H1 (cell line): Measurements from ENCODE around the gene INO80C. TPM values are rescaled to one million over a fixed set of nuclear protein-coding genes. Genes with fewer than 3 reads are reported as not detected.

Source experiments
- CTCF ChIA-PET: fragments of 300-600 bp; sonication (Branson Sonifier 250); formaldehyde crosslinking; loops from one replicate; lab custom pipeline; 2021; ENCODE audit not compliant: partially characterized antibody; lab: Charles Lee
- POLR2A ChIA-PET: fragments of 300-600 bp; sonication (Branson Sonifier 250); formaldehyde crosslinking; loops from one replicate; lab custom pipeline; 2021; ENCODE audit warnings: inconsistent platforms; ENCODE audit not compliant: partially characterized antibody; lab: Charles Lee
- DNase-seq, 2 experiments: peaks; one replicate each; pipeline versions ENCODE4 v3.0.0 to v3.0.0-alpha.2; 2010 to 2022; ENCODE audit warnings: low spot score in 2 of 2, low read depth in 1 of 2, mixed read lengths in 1 of 2
- FAIRE-seq: peaks from 2 replicates; lab custom pipeline; 2011; peaks lifted over from hg19 to GRCh38; lab: Jason Lieb, UNC
- H2AFZ ChIP-seq: 2 replicates; pipeline ENCODE4 v1.8.1; 2012; ENCODE audit warnings: low read length, inconsistent platforms
- H2AK5ac ChIP-seq: 2 replicates; pipeline ENCODE4 v1.6.1; 2013; ENCODE audit warnings: low read depth, low read length
- H2BK120ac ChIP-seq: replicated peaks from 2 replicates; pipeline ENCODE3; 2013; ENCODE audit warnings: low read depth, low read length, inconsistent platforms
- H2BK12ac ChIP-seq: 2 replicates; pipeline ENCODE4 v1.6.1; 2013; ENCODE audit warnings: low read depth, low read length
- H2BK15ac ChIP-seq: 2 replicates; pipeline ENCODE4 v1.6.1; 2013; ENCODE audit warnings: low read length
- H2BK20ac ChIP-seq: 2 replicates; pipeline ENCODE4 v1.6.1; 2013; ENCODE audit warnings: low read length
- H2BK5ac ChIP-seq: 2 replicates; pipeline ENCODE4 v1.6.1; 2013; ENCODE audit warnings: low read depth, low read length
- H3K14ac ChIP-seq: 2 replicates; pipeline ENCODE4 v1.6.1; 2013; ENCODE audit warnings: inconsistent platforms; ENCODE audit not compliant: insufficient read length
- H3K18ac ChIP-seq: 2 replicates; pipeline ENCODE4 v1.6.1; 2013; ENCODE audit warnings: low read length; ENCODE audit errors: extremely low read depth
- H3K23ac ChIP-seq: 2 replicates; pipeline ENCODE4 v1.6.1; 2013; ENCODE audit warnings: inconsistent platforms; ENCODE audit not compliant: insufficient read length
- H3K23me2 ChIP-seq: 2 replicates; pipeline ENCODE4 v1.6.1; 2013; ENCODE audit warnings: low read depth, low read length
- H3K27ac ChIP-seq: 2 replicates; pipeline ENCODE4 v1.6.1; 2011; ENCODE audit warnings: low read depth, low read length, inconsistent platforms
- H3K27me3 ChIP-seq, 4 experiments: replicated peaks in 1 of 4; 1 replicate in 1 of 4; 2 replicates in 3 of 4; pipeline versions ENCODE4 v1.6.1 to v1.8.1; 2011 to 2013; ENCODE audit warnings: low read length in 3 of 4, mild to moderate bottlenecking in 3 of 4, inconsistent platforms in 2 of 4, mixed read lengths in 2 of 4, moderate library complexity in 1 of 4; ENCODE audit not compliant: control insufficient read depth in 3 of 4, insufficient read depth in 3 of 4; ENCODE audit errors: extremely low read depth in 1 of 4
- H3K36me3 ChIP-seq, 4 experiments: 2 replicates each; pipeline versions ENCODE4 v1.6.1 to v1.8.1; 2011 to 2013; ENCODE audit warnings: mild to moderate bottlenecking in 4 of 4, low read length in 3 of 4, moderate library complexity in 2 of 4, control low read depth in 1 of 4, inconsistent platforms in 1 of 4; ENCODE audit not compliant: insufficient read depth in 4 of 4, control insufficient read depth in 2 of 4
- H3K4ac ChIP-seq: replicated peaks from 2 replicates; pipeline ENCODE3; 2013; ENCODE audit warnings: low read length, low read depth, mixed read lengths, inconsistent platforms; ENCODE audit not compliant: insufficient read length
- H3K4me1 ChIP-seq, 4 experiments: replicated peaks in 1 of 4; 1 replicate in 1 of 4; 2 replicates in 3 of 4; pipeline versions ENCODE4 v1.6.1 to v1.8.1; 2011 to 2013; ENCODE audit warnings: low read length in 3 of 4, inconsistent platforms in 2 of 4, mixed read lengths in 1 of 4; ENCODE audit not compliant: insufficient read depth in 4 of 4, control insufficient read depth in 3 of 4
- H3K4me2 ChIP-seq, 2 experiments: 2 replicates each; pipeline versions ENCODE4 v1.6.1 to v1.8.1; 2011 to 2013; ENCODE audit warnings: low read depth in 2 of 2, low read length in 2 of 2, control low read depth in 1 of 2, inconsistent platforms in 1 of 2, mild to moderate bottlenecking in 1 of 2; ENCODE audit not compliant: insufficient read depth in 1 of 2
- H3K4me3 ChIP-seq, 4 experiments: fragments of 200-600, 300-600 bp in 1 of 4; sonication (generic), shearing (Covaris generic), sonication (Bioruptor Twin) in 1 of 4; 2 replicates each; pipeline versions ENCODE4 v1.5.1 to v1.8.1; 2011 to 2016; ENCODE audit warnings: low read length in 4 of 4, low read depth in 3 of 4, control low read depth in 2 of 4, inconsistent platforms in 2 of 4, mild to moderate bottlenecking in 2 of 4, mixed read lengths in 1 of 4, moderate library complexity in 1 of 4; ENCODE audit not compliant: insufficient read depth in 2 of 4; ENCODE audit errors: extremely low read depth in 1 of 4
- H3K56ac ChIP-seq: replicated peaks from 2 replicates; pipeline ENCODE3; 2013; ENCODE audit warnings: low read depth, mild to moderate bottlenecking, mixed read lengths, low read length, inconsistent platforms; ENCODE audit not compliant: insufficient read length
- H3K79me1 ChIP-seq: 2 replicates; pipeline ENCODE4 v1.6.1; 2013; ENCODE audit warnings: low read depth, low read length, control low read depth
- H3K79me2 ChIP-seq, 2 experiments: 2 replicates each; pipeline versions ENCODE4 v1.6.1 to v1.8.1; 2012 to 2013; ENCODE audit warnings: low read length in 2 of 2, mild to moderate bottlenecking in 2 of 2, inconsistent platforms in 1 of 2; ENCODE audit not compliant: insufficient read depth in 2 of 2, control insufficient read depth in 1 of 2
- H3K9ac ChIP-seq, 4 experiments: replicated peaks in 1 of 4; 1 replicate in 1 of 4; 2 replicates in 3 of 4; pipeline versions ENCODE4 v1.6.1 to v1.8.1; 2011 to 2013; ENCODE audit warnings: low read depth in 3 of 4, low read length in 3 of 4, control low read depth in 2 of 4, mild to moderate bottlenecking in 2 of 4, moderate library complexity in 2 of 4, inconsistent platforms in 1 of 4; ENCODE audit errors: extremely low read depth in 1 of 4
- H3K9me3 ChIP-seq, 2 experiments: 2 replicates each; pipeline versions ENCODE4 v1.6.1 to v1.8.1; 2012 to 2013; ENCODE audit warnings: mild to moderate bottlenecking in 2 of 2, moderate library complexity in 2 of 2, control low read depth in 1 of 2, inconsistent platforms in 1 of 2, low read depth in 1 of 2, low read length in 1 of 2, mixed read lengths in 1 of 2; ENCODE audit not compliant: insufficient read depth in 2 of 2
- H4K20me1 ChIP-seq, 2 experiments: replicated peaks in 1 of 2; 2 replicates each; pipeline versions ENCODE3 to v1.8.1; 2011 to 2013; ENCODE audit warnings: inconsistent platforms in 2 of 2, low read length in 2 of 2, mild to moderate bottlenecking in 1 of 2; ENCODE audit not compliant: insufficient read depth in 2 of 2, control insufficient read depth in 1 of 2
- H4K5ac ChIP-seq: 2 replicates; pipeline ENCODE4 v1.6.1; 2013; ENCODE audit warnings: low read length, low read depth, mixed read lengths, inconsistent platforms; ENCODE audit not compliant: insufficient read length
- H4K8ac ChIP-seq: 2 replicates; pipeline ENCODE4 v1.8.0; 2013; ENCODE audit warnings: mild to moderate bottlenecking, moderate library complexity, low read length, inconsistent platforms; ENCODE audit not compliant: insufficient read depth; ENCODE audit errors: extremely low read depth
- H4K91ac ChIP-seq: replicated peaks from 2 replicates; pipeline ENCODE3; 2013; ENCODE audit warnings: low read length, mixed read lengths, inconsistent platforms; ENCODE audit not compliant: insufficient read length
- CBX5 ChIP-seq: fragments of 300-800, 300-1000 bp; sonication (generic); IDR thresholded peaks from 2 replicates; pipeline ENCODE4 v1.7.1; 2016; ENCODE audit warnings: antibody characterized with exemption, low read length, low read depth
- CEBPB ChIP-seq: IDR thresholded peaks from 2 replicates; pipeline ENCODE4 v1.6.1; 2012; ENCODE audit warnings: low read depth, low read length
- CHD1 ChIP-seq: IDR thresholded peaks from 2 replicates; pipeline ENCODE4 v1.6.1; 2012; ENCODE audit warnings: low read depth, low read length, improper control_type of control experiment
- EZH2 ChIP-seq: fragments of 200-600 bp; sonication (generic); IDR thresholded peaks from 2 replicates; pipeline ENCODE4 v1.7.1; 2012; ENCODE audit warnings: low read depth, mild to moderate bottlenecking, moderate library complexity, low read length, inconsistent platforms; ENCODE audit not compliant: severe bottlenecking
- HDAC2 ChIP-seq, 2 experiments: fragments of 300-600 bp in 1 of 2; sonication (generic) in 1 of 2; IDR thresholded peaks; 2 replicates each; pipeline ENCODE4 v1.6.1; 2011 to 2012; ENCODE audit warnings: low read depth in 2 of 2, low read length in 2 of 2, mild to moderate bottlenecking in 2 of 2, moderate library complexity in 2 of 2, borderline replicate concordance in 1 of 2, inconsistent platforms in 1 of 2
- PHF8 ChIP-seq: fragments of 200-600 bp; sonication (generic); conservative IDR thresholded peaks from 2 replicates; pipeline ENCODE4 v1.7.1; 2012; ENCODE audit warnings: low read depth, mild to moderate bottlenecking, inconsistent platforms, low read length, moderate library complexity
- SAP30 ChIP-seq: fragments of 300-600 bp; sonication (generic); IDR thresholded peaks from 2 replicates; pipeline ENCODE4 v1.7.1; 2012; ENCODE audit warnings: low read length, moderate library complexity, mild to moderate bottlenecking, inconsistent platforms; ENCODE audit not compliant: insufficient read depth, insufficient replicate concordance
- SIRT6 ChIP-seq: IDR thresholded peaks from one replicate; pipeline ENCODE4 v1.7.1; 2012; ENCODE audit warnings: low read length, inconsistent platforms
- TCF12 ChIP-seq: IDR thresholded peaks from 2 replicates; pipeline ENCODE4 v1.6.1; 2011; ENCODE audit warnings: low read depth, mild to moderate bottlenecking, low read length
- ZNF274 ChIP-seq: IDR thresholded peaks from 2 replicates; pipeline ENCODE4 v1.7.0; 2012; ENCODE audit warnings: low read length, borderline replicate concordance; ENCODE audit errors: extremely low read depth
- WGBS, 2 experiments: shearing (Covaris generic) in 1 of 2; methylation state at CpG; one replicate each; pipeline versions ENCODE4 v1.1.6 to v1.1.7; 2013 to 2015; ENCODE audit warnings: low lambda C conversion rate in 2 of 2, mixed read lengths in 2 of 2, inconsistent platforms in 1 of 2, low coverage in 1 of 2, missing lambda C conversion rate in 1 of 2; ENCODE audit not compliant: insufficient replicate concordance in 2 of 2, insufficient coverage in 1 of 2, insufficient read length in 1 of 2; ENCODE audit errors: extremely low coverage in 1 of 2, missing lambda C conversion rate in 1 of 2; 5-methylcytosine and 5-hydroxymethylcytosine counted together
- polyA plus RNA-seq, 7 experiments: library from polyadenylated mRNA; depleted of rRNA in 3 of 7; stranded (reverse) in 5 of 7; unstranded in 2 of 7; fragments of >200 nt in 5 of 7; fragments of 200-250 nt in 2 of 7; gene quantifications; 1 replicate in 5 of 7; 2 replicates in 1 of 7; 4 replicates in 1 of 7; pipeline versions ENCODE4 v1.2.1 to v1.2.3, GENCODE V29; 2011 to 2013; ENCODE audit warnings: missing spikeins in 2 of 7, mixed read lengths in 2 of 7
- total RNA-seq: library from RNA; stranded (reverse); fragmentation: NEBNext Ultra II Directional; extraction: Animal tissue kit (Norgen Biotek cat#: 25700); gene quantifications from 2 replicates; pipeline ENCODE4 v1.2.1, GENCODE V29; 2021

Gene INO80C
- total and polyA plus RNA-seq, 2 of the 8 experiments (the other 6 are each of a cell fraction or from before 2014, with no cell fraction given), result 30.1 to 48.9 TPM

DNA sequence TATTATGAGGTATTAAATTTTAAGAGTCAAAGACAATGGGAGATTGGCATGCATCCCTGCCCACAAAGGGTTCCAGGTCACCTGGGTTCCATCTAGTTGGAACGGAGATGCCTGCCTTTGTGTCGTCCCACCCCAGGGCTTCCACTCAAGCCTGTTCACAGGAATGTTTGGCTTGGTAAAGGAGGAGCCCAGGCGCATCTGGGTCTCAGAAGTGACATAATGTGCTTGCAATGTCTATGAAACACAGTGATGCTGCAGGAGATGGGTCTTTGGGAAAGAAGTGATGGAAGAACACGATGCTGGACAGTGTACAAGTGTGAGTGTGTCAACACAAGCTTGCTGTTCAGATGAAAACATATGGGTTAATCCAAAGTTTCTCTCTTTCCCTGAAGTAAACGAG, 71.0 kb downstream of the INO80C start:
- WGBS, 2 experiments, result 92% methylated on average over 5 of the region's 5 CpGs; no CpG with 5 or more reads in 1 of the 2 experiments
- Histone ChIP-seq H2AFZ (no peak overlapping the region), H2BK15ac (no peak overlapping the region), H3K9me3 (no peaks in the 10 kb centered on the region), H3K56ac (no peak overlapping the region), H4K8ac (no peak overlapping the region), H3K4me3 (no peak overlapping the region), H4K91ac (no peak overlapping the region), H2BK12ac (no peak overlapping the region), H2BK5ac (no peak overlapping the region), H2BK120ac (no peak overlapping the region), H3K14ac (no peak overlapping the region), H4K5ac (no peak overlapping the region), H3K4ac (no peak overlapping the region), H3K36me3 (no peaks in the 10 kb centered on the region), H3K23me2 (no peaks in the 10 kb centered on the region), H3K23ac (no peak overlapping the region), H3K27ac (no peak overlapping the region), H3K4me1 (no peaks in the 10 kb centered on the region), H3K27me3 (no peaks in the 10 kb centered on the region), H3K18ac (no peak overlapping the region), H4K20me1 (no peaks in the 10 kb centered on the region), H3K79me2 (no peaks in the 10 kb centered on the region), H3K4me2 (no peak overlapping the region), H3K9ac (no peak overlapping the region), H2AK5ac (no peak overlapping the region; the same call in 1 of the 2 replicates), H2BK20ac (no peak overlapping the region), H3K79me1 (no peaks in the 10 kb centered on the region)
- ChIA-PET CTCF (interaction anchor here (1.0 kb wide), 1 partner anchor 15 kb away, joined by 5 read pairs; no protein-coding TSS in a partner anchor), POLR2A (no interaction called here)
- no peak for FAIRE-seq
- DNase-seq, result no peak
- TF ChIP-seq TCF12 (no peak), CHD1 (no peak), CBX5 (no peak), ZNF274 (no peak), SAP30 (no peak), SIRT6 (no peak), PHF8 (no peak), EZH2 (no peak), CEBPB (no peak), HDAC2 (IDR thresholded peaks at IDR 0.05; ENCODE audit: borderline replicate concordance in 1 of 2, low read depth in 2 of 2, low read length in 2 of 2) (no peak)
